GM12875 (cell line): Measurements from ENCODE around the gene TBX6.
"Not testable (repeated sequence)": the region's sequence is repeated elsewhere in the genome, so short reads cannot be mapped to it uniquely, and the experiment has no call there.

ENCODE experiments used
- H3K4me3 ChIP-seq: one replicate; pipeline ENCODE4 v1.5.1; 2011; ENCODE audit warnings: low read depth, low read length, control low read depth
- TF ChIP-seq, protein P1 (sequence below): IDR thresholded peaks from 2 replicates; pipeline ENCODE4 v1.5.1; 2011; ENCODE audit warnings: low read depth, mild to moderate bottlenecking, control low read depth, inconsistent platforms, low read length, moderate library complexity, borderline replicate concordance; ENCODE audit not compliant: insufficient read depth

The TBX6 gene

DNA sequence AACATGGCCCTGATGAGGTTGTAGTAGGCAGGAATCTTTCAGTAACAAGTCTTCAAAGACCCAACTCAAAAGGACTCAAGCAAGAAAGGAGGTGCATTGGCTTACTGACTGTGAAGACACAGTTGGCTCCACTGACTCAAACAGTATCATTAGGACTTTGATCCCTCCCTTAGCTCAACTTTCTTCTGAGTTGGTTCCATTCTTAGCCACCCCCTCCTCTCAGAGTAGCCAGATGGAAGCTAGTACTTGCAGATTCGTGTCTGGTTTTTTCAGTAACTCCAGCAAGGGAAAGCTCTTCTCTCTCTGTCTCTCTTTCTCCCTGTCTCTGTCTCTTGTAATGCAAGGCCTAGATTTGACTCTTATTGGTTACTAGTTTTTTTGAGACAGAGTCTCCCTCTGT lies 36.3 kb upstream of the TBX6 start:
- TF ChIP-seq, protein P1, sequence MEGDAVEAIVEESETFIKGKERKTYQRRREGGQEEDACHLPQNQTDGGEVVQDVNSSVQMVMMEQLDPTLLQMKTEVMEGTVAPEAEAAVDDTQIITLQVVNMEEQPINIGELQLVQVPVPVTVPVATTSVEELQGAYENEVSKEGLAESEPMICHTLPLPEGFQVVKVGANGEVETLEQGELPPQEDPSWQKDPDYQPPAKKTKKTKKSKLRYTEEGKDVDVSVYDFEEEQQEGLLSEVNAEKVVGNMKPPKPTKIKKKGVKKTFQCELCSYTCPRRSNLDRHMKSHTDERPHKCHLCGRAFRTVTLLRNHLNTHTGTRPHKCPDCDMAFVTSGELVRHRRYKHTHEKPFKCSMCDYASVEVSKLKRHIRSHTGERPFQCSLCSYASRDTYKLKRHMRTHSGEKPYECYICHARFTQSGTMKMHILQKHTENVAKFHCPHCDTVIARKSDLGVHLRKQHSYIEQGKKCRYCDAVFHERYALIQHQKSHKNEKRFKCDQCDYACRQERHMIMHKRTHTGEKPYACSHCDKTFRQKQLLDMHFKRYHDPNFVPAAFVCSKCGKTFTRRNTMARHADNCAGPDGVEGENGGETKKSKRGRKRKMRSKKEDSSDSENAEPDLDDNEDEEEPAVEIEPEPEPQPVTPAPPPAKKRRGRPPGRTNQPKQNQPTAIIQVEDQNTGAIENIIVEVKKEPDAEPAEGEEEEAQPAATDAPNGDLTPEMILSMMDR = no peak

DNA sequence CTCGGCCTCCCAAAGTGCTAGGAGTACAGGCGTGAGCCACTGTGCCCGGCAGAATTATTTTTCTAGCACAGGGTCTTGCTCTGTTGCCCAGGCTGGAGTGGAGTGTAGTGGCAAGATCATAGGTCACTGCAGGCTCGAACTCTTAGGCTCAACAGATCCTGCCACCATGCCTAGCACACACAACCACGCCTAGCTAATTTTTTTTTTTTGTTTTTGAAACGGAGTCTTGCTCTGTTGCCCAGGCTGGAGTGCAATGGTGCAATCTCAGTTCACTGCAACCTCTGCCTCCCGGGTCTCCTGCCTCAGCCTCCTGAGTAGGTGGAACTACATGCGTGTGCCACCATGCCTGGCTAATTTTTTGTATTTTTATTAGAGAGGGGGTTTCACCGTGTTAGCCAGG lies 34.0 kb upstream of the TBX6 start:
- not testable (repeated sequence) for H3K4me3 ChIP-seq

More for the DNA sequence above, 36.3 kb upstream of the TBX6 start:
- no peak overlapping the region for H3K4me3 ChIP-seq

DNA sequence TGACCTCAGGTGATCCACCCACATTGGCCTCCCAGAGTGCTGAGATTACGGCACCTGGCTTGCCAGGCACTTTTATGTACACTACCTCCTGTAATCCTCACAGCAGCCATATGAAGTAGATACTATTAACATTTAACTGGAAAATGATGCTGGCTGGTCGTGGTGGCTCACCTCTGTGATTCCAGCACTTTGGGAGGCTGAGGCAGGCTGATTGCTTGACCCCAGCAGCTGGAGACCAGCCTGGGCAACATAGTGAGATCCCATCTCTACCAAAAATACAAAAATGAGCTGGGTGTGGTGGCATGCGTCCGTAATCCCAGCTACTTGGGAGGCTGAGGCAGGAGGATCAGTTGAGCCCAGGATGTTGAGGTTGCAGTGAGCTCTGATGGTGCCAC lies 33.3 kb upstream of the TBX6 start:
- TF ChIP-seq, protein P1 = no peak
- no peak overlapping the region for H3K4me3 ChIP-seq

DNA sequence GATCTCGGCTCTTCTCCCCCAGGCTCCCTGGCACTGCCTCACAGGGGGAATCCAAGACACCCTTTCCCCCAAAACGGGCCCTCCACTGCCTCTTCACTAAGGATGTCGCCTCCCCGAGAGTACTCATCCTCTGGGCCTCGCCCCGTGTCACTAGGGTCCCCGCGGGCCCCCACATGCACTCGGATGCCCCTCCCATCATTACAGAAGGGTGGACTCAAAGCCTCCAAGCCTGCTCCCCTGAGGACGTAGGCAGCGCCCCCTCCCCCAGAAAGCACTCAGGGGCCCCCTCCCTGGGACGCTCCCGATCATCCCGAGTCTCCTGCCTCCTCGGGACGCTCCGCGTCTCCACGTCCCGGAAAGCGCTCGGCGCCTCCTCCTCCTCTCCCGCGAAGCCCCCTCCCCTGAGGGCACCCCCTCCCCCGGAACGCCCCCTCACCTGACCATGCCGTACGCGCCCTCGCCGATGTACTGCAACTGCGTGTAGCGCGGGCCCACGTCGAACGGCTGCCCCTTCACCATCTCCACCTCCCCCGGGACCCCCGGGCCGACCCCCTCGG lies 31.0 kb upstream of the TBX6 start:
- TF ChIP-seq, protein P1 = no peak
- H3K4me3 ChIP-seq = peak overlapping the region; percentile 65

DNA sequence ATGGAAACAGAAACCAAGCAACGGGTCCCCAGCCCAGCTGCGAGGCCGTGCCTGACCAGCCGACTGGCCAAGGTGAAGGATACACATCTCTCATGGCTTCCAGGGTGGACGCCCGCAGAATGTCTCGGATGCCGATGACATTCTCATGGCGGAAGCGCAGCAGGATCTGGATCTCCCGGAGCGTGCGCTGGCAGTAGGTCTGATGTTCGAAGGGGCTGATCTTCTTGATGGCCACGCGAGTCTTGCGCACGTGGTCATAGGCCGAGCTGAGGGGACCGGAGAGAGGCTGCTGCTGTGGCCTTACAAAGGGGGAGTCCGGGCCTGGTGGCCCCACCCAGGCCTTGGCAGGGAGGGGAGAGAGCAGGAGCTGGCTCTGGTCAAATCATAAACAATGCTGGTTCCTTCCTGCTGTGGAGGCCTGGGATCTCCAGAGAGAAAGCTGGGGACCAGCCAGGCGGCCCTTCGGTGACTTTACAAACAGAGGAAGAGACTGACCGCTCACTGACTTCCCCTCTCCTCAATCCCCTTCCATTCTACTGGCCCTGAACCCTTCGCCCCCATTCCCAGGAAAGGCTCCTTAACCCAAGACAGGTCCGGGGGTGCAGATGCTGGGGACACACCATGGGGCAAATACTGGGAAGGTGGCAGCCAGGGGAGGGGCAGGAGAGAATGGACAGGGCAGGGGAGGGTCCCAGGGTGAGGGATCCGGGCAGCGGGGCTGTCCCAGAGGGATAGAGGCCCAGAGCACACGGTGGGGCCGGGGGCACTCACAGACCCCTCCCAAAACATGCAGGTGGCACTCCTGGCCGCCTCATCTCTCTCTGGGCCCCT lies 30.2 kb upstream of the TBX6 start:
- TF ChIP-seq, protein P1 = no peak
- peak overlapping the region; percentile 65 for H3K4me3 ChIP-seq

DNA sequence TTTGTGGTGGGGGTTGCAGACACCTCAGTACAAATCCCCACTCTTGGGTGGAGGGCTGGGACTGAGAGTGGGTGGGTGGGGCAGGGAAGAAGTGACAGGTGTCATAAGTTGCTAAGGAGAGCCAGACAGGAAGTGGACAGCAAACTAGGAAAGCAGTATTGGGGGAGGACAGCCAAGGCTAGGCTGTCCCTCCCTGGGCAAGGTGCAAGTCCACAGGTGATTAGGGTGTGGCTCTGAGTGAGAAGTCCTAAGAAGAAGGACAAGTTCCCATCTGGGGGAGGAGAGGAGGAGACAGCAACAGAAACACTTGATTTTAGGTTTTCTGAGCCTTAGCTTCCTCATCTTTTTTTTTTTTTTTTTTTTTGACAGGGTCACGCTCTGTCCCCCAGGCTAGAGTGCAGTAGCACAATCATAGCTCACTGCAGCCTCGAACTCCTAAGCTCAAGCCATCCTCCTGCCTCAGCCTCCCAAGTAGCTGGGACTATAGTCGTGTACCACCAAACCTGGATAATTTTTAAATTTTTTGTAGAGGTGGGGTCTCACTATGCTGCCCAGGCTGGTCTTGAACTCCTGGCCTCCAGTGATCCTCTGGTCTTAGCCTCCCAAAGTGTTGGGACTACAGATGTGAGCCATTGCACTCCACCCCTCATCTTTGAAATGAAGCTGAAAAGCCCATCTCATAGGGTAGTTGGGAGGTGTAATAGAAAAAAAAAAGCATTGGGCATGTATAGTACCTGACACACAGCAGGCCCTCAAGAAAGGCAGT lies 28.8 kb upstream of the TBX6 start:
- TF ChIP-seq, protein P1 = no peak
- H3K4me3 ChIP-seq = no peak overlapping the region

DNA sequence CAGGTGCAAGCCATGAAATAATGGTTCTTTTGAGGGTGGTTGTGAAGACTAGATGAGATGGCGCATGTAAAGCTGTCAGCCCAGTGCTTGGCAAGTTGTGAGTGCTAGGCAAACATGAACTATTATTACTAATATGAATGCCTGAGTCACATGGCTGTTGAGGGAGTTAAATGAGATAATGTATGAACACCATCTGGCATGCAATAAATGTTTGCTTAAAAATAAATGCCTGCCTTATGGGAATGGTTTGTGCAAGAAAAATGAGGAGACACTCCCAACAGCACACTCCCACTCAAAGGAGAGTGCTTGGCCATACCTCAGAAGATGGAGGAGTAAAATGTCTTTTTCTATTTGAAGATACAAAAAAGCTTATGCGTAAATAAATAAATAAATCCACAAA lies 27.7 kb upstream of the TBX6 start:
- TF ChIP-seq, protein P1 = no peak
- H3K4me3 ChIP-seq = no peak overlapping the region
